HG02623 (cell line): ENCODE data around the gene ZNRF1.
"Not testable (repeated sequence)": the region's sequence is repeated elsewhere in the genome, so short reads cannot be mapped to it uniquely, and the experiment has no call there.

Experiments used
- ATAC-seq: cut with Tn5 transposase; IDR thresholded peaks from one replicate; pipeline ENCODE4 v1.9.1; 2021; ENCODE audit warnings: moderate library complexity; ENCODE audit not compliant: unreplicated experiment

Gene ZNRF1

DNA sequence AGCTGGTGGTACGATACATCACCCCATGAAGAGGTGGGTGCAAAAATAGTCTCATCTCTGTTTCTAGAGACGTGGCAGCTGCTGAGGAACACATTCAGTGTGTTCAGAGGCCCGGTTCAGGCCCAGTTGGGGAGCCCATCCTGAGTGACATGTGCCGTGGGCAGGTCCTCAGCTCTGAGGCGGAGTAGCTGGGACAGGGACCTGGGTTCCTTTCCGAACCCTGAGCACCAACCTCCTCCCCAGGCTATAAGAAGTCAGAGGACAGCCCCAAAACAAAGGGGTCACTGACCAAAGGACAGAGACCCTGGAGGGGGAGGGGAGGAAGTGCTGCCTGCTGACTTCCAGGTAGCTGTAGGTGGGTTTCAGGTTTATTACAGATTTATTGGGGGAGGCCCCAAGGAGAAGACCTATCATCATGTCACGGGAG is 112.7 kb downstream of the ZNRF1 start:
- ATAC-seq: peak; percentile 17

DNA sequence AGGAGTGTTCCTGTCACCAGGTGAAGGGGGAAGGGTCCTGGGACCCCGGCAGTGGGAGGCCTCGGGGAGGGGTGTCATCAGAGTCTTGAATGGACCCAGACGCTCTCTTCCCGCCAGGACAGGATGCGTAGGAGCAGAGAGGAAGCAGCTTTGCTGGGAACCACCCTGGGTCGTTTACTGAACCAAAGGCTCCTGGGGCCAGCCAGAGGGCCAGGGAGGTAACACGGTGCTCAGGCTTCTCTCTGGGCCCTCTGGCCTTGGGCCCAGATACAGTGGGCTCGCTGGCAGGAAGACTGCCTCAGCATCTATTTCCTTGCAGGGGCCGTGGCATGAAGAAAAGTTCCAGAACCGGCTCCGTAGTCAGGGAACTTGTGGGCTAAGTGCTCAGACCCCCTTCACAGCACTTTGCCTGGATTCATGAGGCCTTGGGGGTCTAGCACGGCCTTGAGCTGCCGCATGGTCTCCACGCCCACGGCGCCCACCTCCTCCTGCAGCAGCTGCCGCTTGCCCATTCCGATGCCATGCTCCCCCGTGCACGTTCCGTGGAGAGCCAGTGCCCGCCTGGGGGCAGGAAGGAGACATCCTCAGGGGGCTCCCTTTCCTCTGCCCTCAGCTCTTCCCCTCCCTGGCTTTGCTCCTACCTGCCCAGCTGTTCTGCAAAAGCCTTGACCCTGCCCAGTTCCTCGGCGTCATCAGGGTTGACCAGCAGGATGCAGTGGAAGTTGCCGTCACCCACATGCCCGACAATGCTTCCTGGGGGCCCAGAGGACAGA is 113.3 kb downstream of the ZNRF1 start:
- no peak for ATAC-seq

DNA sequence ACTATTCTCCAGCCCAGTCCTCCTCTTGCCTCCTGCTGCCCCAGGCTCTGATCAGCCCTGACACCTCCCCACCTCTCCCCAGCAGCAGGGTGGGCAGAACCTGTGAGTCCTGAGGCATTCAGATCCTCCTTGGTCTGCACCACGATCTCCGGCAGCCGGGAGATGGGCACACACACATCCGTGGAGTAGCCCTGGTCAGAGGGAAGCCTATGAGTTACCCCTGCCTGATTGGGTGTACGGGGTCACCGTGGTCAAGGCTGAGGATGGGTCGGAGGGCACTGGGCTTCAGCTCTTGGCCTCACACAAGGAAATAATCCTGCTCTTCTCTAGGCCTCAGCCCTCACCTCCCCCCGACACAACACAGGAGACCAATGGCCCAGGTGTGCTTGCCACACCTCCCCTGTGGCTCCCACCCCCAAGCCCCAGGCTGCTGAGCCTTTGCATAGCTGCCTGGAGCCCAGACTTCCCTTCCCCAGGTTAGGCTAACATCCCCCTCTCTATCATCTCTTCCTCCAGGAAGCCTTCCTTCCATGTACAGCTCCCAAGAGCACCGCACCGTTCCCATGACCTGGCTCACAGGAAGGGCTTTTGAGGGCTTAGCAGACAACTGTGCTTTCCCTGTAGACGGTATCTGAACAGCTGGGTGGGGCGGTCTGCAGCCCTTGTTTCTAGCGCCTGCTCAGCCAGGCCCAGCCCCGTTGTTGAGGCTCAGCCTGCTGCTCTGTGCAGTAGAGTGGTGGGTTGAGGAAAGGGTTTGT is 114.1 kb downstream of the ZNRF1 start:
- ATAC-seq: no peak

DNA sequence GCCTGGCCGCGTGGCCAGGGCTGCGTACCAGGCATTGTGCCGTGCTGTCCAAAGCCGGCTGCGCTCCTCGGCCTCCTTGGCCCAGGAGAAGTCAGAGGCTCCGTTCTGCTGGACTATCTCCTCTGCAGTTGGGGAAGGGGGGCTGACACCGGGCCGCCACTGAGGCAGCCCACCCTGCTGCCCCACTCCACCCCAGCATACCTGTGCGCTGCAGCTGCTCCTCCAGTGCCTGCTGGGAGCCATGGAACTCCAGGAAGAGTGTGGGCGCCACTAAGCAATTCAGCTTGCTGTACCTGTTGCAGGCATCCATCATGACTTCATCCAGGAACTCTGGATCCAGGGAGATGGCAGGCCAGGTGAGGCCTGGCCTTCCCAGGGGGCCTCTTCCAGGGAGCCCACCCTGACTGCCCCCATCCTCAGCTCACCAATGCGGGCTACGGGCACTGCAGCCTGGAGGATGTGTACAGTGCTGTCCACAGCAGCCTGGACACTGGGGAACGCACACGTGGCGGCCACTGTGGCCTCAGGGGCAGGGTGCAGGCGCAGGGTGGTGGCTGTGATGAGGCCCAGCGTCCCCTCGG is 114.8 kb downstream of the ZNRF1 start:
- no peak for ATAC-seq

DNA sequence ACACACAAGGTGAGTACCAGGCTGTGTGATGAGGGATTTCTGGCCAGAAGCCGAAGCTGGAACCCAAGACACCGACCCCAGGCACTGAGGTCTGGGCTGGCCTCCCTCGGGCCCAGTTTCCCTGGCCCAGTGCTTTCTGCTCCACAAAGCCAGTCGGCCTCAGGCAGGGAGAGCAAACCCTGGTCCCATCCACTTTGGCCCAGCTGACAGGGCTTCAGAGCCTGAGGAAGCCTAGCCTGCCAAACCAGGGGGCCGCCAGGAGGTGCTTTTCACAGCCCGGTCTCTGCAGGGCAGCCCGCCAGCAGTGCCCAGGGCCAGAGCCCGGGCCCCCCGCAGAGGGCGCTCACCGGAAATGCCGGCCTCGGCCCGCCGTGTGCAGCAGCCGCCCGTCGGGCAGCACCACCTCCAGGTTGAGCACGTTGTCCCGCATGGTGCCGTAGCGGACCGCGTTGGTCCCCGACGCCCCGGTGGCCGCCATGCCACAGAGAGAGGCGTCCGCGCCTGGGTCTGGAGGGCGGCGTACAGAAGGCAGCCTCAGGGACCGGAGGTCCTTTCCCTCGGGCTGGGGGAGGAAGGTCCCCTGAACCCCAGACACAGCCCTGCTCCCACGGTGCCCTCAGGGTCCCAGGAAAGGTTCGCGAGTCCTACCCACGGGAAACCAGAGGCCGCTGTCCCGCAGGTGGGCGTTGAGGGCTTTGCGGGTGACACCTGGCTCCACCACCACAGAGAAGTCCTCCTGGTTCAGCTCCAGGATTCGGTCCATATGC is 115.5 kb downstream of the ZNRF1 start:
- ATAC-seq: no peak

DNA sequence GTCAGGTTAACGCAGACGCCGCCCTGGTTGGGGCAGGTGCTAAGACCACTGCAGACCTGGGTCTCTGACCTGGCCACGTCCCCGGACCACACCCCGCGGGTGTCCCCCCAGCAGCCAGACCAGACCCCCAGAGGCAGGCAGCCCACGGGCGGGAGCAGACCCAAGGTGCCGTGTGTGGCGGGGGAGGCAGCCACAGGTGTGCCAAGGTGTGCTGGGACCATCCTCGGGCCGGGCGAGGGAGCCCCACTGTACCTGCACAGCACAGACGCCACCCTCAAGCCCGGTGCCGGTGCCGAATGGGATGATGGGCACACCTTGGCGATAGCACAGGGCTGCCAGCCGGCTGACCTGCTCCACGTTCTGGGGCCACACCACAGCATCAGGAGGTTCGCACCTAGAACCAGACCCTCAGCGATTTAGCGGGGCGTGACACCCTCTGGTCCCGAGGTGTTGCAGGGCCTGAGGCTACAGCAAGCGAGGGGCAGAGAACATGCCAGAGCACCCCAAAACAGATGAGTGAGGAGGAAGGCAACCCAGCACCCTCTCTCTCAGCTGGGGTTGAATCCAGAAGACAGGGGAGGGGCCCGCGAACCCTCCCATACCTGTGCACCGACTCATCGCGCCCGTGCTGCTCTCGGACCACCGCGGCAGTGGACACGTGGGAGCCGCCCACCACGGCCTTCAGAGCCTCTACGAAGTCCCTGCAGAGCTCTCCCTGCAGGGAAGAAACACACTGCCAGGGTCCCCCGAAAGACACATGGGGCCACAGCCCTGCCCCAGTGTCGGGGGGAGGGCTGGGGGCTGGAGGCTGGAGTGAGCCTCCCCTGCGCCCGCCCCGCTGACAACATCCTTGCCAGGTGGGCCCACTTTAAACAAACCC is 116.4 kb downstream of the ZNRF1 start:
- no peak for ATAC-seq

DNA sequence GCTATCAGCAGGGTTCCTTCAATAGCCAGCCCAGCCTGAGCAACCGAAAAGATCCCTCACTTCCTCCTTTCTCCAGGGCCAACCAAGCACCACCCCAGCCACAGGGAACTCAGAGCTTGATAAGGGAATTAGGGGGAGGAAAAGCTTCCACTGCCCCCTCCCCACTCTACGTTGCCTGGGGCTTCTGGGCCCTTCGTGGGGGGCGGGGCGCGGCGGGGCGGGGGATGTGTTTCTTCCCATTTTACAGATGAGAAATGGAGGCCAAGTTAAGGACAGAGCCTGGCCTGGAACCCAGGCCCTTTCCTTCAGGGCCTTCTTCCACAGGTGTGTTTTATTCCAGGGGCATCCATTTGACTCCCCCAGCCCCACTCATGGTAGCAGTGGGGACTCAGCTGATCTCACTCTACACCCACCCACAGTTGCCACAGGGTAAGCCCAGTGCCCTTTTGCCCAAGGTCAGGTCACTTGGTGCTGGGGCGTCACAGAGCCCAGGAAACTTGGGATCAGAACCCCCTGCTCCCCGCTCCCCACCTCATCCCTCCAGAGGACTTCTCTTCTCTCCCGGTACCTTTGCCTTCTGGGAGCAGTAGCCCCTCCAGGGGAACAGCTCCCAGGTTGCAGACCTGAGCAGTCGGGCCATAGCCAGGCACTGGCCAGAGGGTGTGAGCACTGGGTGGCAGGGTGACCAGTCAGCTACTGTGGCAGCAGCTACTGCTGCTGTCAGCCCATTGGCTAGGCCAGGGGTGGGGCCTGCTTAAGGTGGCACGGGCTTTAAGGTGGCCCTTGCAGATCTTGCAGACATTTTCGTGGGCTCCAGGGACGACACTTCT is 117.5 kb downstream of the ZNRF1 start, which contains the start of gene LDHD:
LDHD (minus strand) TSS at position 700 of the 830 bp plus-strand sequence; CDS start at position 640, 60 bp downstream.
- ATAC-seq: no peak

DNA sequence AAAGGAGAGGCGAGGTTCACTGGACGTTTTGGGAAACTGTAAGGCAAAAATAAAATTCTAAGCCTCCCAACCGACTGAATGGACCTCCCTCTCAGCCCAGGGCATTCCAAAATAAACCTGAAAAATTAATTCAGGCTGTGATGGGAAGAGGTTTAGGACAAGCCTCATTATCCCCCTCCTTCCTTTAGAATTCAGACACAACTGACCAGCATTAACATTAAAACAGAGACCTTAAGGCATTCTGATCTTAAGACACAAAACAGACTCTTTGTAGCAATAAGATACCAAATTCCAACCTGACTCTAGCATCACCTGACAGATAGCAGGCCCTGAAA is 118.1 kb downstream of the ZNRF1 start:
- ATAC-seq: no peak

DNA sequence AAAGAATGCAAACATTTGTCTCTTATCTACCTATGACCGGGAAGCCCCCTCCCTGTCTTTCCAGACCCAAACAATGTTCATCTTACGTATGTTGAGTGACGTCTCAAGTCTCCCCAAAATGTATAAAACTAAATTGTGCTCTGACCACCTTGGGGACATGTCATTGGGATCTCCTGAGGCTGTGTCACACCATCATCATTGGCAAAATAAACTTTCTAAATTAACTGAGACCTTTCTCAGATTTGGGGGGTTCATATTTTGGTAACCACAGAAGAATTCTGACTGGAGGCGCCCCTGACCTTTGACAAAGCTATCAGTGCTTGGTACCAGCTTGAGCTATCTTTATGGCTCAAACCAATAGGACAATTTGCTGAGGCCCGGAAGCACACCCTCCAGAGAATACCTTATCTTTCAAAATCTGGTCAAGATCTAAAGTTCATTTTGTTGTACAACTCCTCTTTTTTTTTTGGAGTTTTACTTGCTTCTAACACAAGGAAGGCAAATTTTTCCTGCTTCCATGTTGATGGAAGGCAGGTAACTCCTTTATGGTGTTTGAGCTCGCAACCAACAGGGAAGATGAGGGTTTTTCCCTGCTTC is 120.2 kb downstream of the ZNRF1 start:
- ATAC-seq: no peak

DNA sequence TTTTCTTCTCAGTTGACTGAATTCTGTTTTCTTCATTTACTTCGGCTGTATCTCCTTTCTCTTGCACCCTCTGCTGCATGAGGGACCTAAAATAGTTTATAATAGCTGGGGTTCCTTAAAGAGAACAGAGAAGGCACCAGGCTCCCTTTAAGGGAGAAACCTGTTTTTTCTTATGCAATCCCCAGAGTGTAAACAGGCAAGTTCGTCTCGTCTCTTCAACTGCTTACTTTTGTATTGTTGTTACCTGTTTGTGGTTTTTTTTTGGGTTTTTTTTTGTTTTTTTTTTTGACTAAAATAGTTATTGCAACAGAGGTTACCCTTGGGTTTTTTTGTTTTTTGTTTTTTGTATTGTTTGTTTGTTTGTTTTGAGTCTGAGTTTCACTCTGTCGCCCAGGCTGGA is 121.4 kb downstream of the ZNRF1 start:
- ATAC-seq: no peak

DNA sequence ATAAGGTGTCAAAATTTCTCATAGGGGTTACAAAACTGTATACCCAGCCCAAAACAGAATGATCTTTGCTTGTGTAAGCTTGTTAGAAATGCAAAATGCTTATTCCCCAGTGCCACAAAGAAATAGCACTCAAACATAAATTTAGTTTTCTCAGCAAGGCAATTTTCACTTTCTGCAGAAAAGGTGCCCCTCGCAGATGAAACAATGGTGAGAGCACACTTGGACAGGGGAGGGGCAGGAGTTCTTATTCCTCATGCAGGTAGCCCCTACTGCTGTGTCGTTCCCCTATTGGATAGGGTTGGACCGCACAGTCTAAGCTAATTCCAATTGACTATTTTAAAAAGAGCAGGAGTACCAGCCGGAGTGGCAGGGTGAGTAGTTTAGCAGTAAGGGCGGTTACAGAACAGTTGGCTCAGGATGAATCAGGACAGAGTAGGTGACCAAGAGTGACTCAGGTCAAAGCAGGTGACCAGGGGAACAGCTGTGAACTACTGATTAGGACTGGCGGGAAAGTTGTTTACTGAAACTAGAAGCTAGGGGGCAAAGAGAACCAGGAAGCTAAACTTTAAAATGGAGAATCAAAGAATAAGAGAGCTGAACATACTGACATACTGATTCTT is 123.2 kb downstream of the ZNRF1 start:
- no peak for ATAC-seq

DNA sequence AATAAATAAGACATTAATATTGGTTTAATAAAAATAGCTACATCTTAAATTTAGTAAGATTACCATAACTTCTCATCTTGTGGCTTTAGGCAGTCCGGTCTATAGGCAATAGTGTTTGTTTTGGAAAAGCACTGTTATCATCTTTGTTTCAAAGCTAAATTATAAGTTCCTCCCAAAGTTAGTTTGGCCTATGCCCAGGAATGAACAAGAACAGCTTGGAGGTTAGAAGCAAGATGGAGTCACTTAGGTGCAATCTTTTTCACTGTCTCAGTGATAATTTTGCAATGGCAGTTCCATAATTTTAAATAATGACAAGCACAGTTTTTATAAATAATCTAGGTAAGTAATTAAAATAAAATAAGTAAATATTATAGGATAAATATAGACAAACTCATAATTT is 123.8 kb downstream of the ZNRF1 start:
- ATAC-seq: no peak

DNA sequence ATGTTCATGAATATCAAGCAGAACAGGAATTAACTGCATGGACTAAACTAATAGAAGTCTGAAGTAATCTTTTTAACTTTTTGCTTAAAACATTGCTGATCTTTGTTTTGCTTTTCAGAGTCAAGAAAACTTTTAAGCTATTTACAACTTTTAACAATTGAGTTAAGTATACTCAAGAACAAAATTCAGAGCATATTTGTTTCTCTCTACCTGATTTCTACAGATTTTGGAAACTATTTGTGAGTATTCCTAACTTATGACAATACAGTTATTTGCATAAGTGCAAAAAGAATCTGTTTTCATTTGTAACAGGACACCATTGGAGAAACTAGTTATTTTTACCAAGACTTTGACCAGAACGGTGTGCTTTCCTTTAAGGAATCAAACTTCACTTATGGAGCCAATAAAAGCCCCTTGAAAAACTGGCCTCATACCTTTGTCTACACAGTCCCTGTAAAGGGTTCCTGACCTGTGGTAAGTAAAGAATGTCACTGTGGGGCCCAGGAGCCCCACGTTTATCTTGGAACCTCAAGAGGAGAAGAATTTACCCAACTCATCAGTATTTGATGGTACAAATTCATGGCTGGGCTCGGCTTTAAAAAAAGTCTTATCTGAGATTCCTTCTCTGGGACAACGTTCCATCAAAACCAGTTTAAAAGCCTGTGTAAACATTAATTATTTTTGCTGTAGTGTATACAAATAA is 129.0 kb downstream of the ZNRF1 start:
- ATAC-seq: no peak

DNA sequence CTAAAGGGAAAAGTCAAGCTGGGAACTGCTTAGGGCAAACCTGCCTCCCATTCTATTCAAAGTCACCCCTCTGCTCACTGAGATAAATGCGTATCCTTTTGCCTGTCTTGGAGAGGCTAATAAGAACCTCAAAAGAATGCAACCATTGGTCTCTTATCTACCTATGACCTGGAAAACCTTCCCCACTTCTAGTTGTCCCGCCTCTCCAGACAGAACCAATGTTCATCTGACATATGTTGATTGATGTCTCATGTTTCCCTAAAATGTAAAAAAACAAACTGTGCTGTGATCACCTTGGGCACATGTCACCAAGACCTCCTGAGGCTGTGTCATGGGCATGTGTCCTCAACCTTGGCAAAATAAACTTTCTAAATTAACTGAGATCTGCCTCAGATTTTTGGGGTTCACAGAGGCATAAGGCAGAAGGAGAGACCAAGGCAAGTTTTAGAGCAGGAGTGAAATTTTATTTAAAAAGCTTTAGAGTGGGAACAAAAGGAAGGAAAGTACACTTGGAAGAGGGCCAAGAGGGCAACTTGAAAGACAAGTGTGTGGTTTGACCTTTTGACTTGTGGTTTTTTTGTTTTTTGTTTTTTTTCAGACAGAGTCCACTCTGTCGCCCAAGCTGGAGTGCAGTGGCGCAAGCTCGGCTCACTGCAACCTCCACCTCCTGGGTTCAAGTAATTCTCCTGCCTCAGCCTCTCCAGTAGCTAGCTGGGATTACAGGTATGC is 130.8 kb downstream of the ZNRF1 start:
- not testable (repeated sequence) for ATAC-seq

DNA sequence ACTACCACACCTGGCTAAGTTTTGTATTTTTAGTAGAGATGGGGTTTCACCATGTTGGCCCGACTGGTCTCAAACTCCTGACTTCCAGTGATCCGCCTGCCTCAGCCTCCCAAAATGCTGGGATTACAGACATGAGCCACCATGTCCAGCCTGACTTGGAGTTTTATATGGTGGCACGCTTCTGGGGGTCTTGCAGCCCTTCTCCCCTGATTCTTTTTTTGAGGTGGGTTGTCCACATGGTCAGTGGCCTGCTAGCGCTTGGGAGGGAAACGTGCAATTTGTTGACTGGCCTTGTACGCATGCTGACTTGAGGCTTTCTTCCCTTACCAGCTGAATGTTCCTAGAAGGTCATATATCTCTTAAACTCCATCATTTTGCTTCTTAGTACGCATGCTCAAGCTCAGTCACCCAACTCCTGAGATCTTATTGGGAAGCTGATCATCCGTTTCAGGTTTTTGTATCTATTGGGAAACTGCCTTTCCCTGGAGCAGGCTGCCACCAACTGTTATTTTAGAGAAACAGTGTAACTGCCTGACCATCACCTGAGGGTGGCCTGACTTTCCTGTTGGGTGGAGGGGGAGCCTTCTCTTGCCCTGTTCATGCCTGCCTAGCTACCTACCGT is 131.4 kb downstream of the ZNRF1 start:
- no peak for ATAC-seq

DNA sequence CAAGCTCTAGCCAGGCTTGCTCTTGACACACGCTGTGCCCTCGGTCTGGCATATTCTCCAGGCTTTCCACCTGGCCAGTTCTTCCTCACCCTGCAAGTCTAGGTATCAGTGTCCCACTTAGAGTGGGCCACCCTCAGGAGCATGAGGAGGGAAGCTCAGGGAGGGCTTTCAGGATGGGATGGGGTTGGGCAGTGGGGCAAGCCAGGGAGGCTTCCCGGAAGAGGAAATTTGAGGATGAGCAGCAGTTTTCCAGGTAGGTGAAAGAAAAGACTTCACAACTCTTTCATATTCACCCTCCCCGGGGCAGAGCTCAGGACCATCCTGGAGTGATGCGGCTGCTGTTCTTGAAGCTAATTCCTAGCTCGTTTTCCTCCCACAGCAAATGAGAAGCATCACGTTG is 132.3 kb downstream of the ZNRF1 start:
- ATAC-seq: no peak

DNA sequence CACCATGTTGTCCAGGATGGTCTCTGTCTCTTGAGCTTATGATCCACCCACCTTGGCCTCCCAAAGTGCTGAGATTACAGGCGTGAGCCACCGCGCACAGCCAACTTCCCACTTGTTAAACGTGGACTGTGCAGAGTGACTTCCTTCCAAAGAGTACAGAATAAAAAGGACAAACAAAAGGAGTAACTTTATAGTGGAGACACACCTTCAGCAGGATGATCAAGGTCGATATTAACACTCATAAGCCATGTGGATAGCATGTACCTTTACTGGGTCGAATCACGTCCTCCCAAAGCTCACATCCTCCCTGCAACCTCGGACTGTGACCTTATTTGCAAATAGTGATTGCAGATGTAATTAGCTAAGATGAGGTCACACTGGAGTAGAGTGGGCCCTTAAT is 139.4 kb downstream of the ZNRF1 start:
- ATAC-seq: no peak
